ENCODE results near the gene CEP70.

DNA sequence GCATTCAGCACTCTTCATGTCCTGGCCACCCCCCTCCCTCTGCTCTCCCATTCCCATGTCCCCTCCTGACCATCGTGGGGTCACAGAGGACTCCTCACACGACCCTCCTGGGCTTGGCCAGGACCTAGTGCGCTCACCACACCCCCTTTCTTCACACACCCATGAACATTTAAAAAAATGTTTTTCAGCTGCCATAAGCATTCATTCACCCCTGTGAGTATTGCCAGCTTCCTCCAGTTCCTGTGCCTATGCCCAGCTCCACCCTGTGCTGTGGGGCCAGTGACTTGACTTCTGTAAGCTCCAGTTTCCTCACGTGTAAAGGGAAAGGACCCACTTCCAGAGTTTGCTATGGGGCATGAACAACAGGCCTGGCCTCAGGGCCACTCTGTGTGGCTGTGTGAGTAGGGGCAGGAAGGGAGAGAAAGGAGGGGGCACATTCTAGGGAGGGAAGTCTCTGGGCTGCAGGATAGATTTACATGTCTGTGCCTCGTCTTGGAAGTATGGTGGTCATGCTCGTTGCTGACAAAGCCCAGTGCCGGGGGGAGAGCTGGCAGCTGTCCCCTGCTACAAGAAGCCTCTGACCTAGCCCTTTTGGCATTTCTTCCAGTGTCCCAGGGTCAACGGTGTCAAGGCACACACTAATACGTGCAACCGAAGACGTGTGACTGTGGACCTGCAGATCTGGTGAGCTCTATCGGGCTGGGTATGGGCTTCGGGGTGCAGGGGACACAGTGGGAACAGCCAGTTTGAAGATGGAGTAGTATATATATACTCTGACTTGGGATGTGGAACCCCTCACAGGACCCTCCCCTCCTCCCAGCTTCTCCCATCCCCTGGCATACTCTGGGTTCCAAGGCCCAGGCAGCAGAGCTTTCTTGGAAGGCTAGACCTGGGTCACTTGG lies 136.8 kb downstream of the CEP70 start:
- TF ChIP-seq, protein P1, sequence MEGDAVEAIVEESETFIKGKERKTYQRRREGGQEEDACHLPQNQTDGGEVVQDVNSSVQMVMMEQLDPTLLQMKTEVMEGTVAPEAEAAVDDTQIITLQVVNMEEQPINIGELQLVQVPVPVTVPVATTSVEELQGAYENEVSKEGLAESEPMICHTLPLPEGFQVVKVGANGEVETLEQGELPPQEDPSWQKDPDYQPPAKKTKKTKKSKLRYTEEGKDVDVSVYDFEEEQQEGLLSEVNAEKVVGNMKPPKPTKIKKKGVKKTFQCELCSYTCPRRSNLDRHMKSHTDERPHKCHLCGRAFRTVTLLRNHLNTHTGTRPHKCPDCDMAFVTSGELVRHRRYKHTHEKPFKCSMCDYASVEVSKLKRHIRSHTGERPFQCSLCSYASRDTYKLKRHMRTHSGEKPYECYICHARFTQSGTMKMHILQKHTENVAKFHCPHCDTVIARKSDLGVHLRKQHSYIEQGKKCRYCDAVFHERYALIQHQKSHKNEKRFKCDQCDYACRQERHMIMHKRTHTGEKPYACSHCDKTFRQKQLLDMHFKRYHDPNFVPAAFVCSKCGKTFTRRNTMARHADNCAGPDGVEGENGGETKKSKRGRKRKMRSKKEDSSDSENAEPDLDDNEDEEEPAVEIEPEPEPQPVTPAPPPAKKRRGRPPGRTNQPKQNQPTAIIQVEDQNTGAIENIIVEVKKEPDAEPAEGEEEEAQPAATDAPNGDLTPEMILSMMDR (IDR thresholded peaks at IDR 0.05), result no peak
- TF ChIP-seq POLR2AphosphoS5 (IDR thresholded peaks at IDR 0.05) (no peak), POLR2A (IDR thresholded peaks at IDR 0.05) (no peak)

All from gastroesophageal sphincter (tissue), 3 donors.